Left ventricle myocardium inferior (tissue), 1 donor: ENCODE data around the gene INHBB. TPM values are rescaled to one million over a fixed set of nuclear protein-coding genes. Genes with fewer than 3 reads are reported as not detected.

ENCODE experiments used
- DNase-seq: peaks from one replicate; pipeline ENCODE4 v3.0.0-alpha.2; 2020
- H3K27ac ChIP-seq: fragments of 200-600 bp; replicated peaks from 2 replicates; pipeline ENCODE4 v1.8.0; 2021
- H3K27me3 ChIP-seq: fragments of 200-600 bp; 2 replicates; pipeline ENCODE4 v1.8.0; 2021; ENCODE audit warnings: low read depth
- H3K36me3 ChIP-seq: fragments of 200-600 bp; 2 replicates; pipeline ENCODE4 v1.8.0; 2021
- H3K4me1 ChIP-seq: fragments of 200-600 bp; 2 replicates; pipeline ENCODE4 v1.8.0; 2021
- H3K4me3 ChIP-seq: fragments of 200-600 bp; 2 replicates; pipeline ENCODE4 v1.8.0; 2021; ENCODE audit warnings: mild to moderate bottlenecking, moderate library complexity
- H3K9me3 ChIP-seq: fragments of 200-600 bp; replicated peaks from 2 replicates; pipeline ENCODE4 v1.8.0; 2021
- intact Hi-C: fragments of 100-400 bp; cut with micrococcal nuclease; formaldehyde crosslinking; loops from one replicate; pipeline ENCODE4 v1.11.0; 2022
- total RNA-seq: library from RNA; stranded (reverse); fragmentation: NEBNext Ultra II Directional; extraction: Animal tissue kit (Norgen Biotek cat#: 25700); gene quantifications from one replicate; pipeline ENCODE4 v1.2.1, GENCODE V29; 2021
- TF ChIP-seq, protein P1 (sequence below): fragments of 200-600 bp; IDR thresholded peaks from 2 replicates; pipeline ENCODE4 v1.8.0; 2021; ENCODE audit warnings: antibody characterized with exemption, mild to moderate bottlenecking, borderline replicate concordance
- donor health status: DM: no; HTN: yes; CAD: no; lungs with severe emphysema.

Gene INHBB
- total RNA-seq, 1 donor from 2014 or later: 3.2 TPM

DNA sequence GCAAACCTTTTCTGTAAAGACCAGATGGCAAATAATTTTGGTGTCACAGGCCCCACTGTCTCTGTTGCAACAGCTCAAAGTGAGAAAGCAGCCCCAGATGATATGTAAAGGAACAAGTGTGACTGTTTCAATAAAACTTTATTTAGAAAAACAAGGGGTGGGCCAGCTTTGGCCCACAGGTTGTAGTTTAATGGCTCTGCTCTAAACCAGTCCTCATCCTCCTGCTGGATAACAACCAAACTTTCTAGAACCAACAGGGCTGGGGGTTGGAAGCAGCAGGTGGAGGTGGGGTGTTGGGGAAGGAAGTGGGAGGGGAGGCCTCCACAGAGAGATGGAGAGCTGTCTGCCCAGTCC, 28.8 kb upstream of the INHBB start:
- H3K27me3 ChIP-seq: peaks cover 7% of the 10 kb centered on the region
- TF ChIP-seq, protein P1, sequence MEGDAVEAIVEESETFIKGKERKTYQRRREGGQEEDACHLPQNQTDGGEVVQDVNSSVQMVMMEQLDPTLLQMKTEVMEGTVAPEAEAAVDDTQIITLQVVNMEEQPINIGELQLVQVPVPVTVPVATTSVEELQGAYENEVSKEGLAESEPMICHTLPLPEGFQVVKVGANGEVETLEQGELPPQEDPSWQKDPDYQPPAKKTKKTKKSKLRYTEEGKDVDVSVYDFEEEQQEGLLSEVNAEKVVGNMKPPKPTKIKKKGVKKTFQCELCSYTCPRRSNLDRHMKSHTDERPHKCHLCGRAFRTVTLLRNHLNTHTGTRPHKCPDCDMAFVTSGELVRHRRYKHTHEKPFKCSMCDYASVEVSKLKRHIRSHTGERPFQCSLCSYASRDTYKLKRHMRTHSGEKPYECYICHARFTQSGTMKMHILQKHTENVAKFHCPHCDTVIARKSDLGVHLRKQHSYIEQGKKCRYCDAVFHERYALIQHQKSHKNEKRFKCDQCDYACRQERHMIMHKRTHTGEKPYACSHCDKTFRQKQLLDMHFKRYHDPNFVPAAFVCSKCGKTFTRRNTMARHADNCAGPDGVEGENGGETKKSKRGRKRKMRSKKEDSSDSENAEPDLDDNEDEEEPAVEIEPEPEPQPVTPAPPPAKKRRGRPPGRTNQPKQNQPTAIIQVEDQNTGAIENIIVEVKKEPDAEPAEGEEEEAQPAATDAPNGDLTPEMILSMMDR: no peak
- intact Hi-C loops: no loop called here
- H3K36me3 ChIP-seq: no peaks in the 10 kb centered on the region
- H3K9me3 ChIP-seq: no peaks in the 10 kb centered on the region
- peaks cover 40% of the 10 kb centered on the region for H3K4me1 ChIP-seq
- no peak overlapping the region for H3K4me3 ChIP-seq
- DNase-seq: no peak
- no peak overlapping the region for H3K27ac ChIP-seq

DNA sequence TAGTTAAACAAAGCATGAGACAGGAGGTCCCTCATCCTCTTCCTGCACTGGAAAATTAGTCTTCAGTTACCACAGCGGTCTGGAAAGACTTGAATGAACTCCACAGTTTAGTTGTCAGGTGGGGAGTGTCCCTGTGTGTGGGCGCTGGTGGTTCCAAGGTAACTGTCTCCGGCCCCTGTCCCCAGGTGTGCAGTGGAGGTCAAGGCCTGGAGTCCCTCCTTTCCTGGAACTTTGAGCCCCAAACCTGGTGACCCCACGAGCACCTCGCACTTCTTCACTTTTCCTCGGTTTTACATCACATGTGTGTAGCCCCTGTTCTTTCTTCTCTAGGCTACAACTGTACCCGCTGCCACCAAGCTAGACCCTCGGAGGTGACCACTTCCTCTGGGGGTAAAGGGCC, 28.0 kb upstream of the INHBB start:
- Histone ChIP-seq H3K4me3 (no peak overlapping the region), H3K27ac (no peak overlapping the region), H3K4me1 (peaks cover 36% of the 10 kb centered on the region), H3K27me3 (peaks cover 14% of the 10 kb centered on the region), H3K36me3 (no peaks in the 10 kb centered on the region), H3K9me3 (no peaks in the 10 kb centered on the region)
- TF ChIP-seq, protein P1: no peak
- intact Hi-C loops: no loop called here
- DNase-seq: no peak

DNA sequence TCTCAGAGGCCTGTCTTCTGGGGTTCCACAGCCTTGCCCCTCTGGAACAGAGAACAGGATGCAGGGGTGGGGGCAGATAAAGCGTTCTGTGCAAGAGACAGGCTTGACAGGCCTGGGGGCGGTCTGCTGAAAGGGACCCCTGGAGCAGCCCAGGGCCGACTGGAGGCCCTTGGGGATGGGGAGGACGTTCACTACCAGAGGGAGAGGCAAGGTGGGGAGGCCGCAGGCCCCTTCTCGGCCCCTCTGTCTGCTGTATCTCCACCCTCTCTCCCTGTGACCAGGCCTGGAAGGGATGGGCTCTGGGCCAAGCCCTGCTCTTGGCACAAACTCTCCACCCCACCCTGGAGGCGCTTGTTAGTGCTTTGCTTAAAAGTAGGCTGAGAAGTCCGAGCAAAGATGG, 27.3 kb upstream of the INHBB start:
- intact Hi-C loops: no loop called here
- Histone ChIP-seq H3K27ac (peak overlapping the region; percentile 36), H3K36me3 (no peaks in the 10 kb centered on the region), H3K9me3 (no peaks in the 10 kb centered on the region), H3K4me1 (peaks cover 38% of the 10 kb centered on the region), H3K4me3 (no peak overlapping the region), H3K27me3 (peaks cover 17% of the 10 kb centered on the region)
- TF ChIP-seq, protein P1: no peak
- DNase-seq: peak; percentile 61

DNA sequence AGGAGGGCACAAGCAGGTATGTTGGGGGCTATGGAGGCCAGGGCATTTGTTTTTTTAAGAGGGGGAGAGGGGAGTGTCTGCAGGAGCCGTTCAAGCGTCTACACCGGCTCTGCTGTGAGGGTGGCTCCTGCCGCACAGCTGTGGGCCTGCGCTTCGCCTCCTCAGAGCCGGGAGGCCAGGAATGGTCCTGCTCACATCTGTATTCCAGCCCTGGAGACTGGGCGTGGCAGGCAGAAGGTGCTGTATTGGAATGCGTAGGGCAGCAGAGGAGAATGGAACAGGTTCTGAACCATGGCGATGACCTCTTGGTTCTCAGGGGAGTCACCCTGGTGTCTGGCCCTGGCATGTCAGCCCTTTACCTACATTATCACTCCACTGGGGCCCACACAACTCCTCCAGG, 26.8 kb upstream of the INHBB start:
- DNase-seq: no peak
- Histone ChIP-seq H3K36me3 (no peaks in the 10 kb centered on the region), H3K27me3 (peaks cover 22% of the 10 kb centered on the region), H3K27ac (peak overlapping the region; percentile 36), H3K4me1 (peaks cover 39% of the 10 kb centered on the region), H3K4me3 (peak overlapping the region; percentile 14), H3K9me3 (no peaks in the 10 kb centered on the region)
- TF ChIP-seq, protein P1: no peak
- intact Hi-C loops: no loop called here

DNA sequence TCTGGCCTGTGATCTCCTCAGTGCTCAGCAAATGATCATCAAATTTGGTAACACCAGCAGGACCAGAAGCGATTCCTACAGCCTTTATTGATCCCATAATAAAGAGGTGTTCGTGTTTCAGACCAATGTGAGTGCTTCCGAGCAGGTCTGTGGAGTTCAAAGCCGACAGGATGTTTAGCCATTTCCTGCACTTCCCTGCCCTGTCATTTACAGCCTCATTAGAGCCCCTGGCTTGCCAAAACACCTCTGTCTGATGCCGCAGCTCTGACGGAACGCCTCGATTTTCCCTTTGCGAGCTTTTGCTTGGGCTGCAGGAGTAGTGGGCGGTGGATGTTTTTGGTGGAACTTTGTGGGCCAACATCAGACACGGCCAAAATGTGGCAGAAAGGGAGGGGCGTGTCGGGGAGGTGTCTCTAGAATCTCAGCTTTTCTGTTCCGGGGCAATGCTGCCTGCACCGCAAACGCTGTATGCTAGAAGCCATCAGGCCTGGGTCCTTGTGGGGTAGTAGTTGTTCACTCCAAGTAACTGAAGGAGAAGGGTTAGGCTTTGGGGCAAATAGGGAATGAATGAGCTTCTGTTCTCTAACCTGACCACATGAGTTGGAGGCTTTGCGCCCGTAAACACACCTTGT, 26.1 kb upstream of the INHBB start:
- peaks cover 42% of the 10 kb centered on the region for H3K4me1 ChIP-seq
- H3K27ac ChIP-seq: no peak overlapping the region
- no peaks in the 10 kb centered on the region for H3K9me3 ChIP-seq
- intact Hi-C loops: no loop called here
- no peak overlapping the region for H3K4me3 ChIP-seq
- TF ChIP-seq, protein P1: no peak
- no peak for DNase-seq
- H3K36me3 ChIP-seq: no peaks in the 10 kb centered on the region
- H3K27me3 ChIP-seq: peaks cover 27% of the 10 kb centered on the region
